Muscle of leg (tissue), 11 donors: Measurements from ENCODE around the gene RPL18. TPM values are rescaled to one million over a fixed set of nuclear protein-coding genes. Genes with fewer than 3 reads are reported as not detected.
A peak's percentile ranks its signal among the peaks of the same experiment; 100 is the strongest.

Experiments used
- DNase-seq: peaks from one replicate; pipeline ENCODE4 v3.0.0; 2013
- H3K27ac ChIP-seq: one replicate; pipeline ENCODE4 v1.5.1; 2013; ENCODE audit warnings: mild to moderate bottlenecking, low read length, control low read depth
- H3K27me3 ChIP-seq: one replicate; pipeline ENCODE4 v1.6.1; 2013; ENCODE audit warnings: low read length; ENCODE audit not compliant: control insufficient read depth, insufficient read depth
- H3K36me3 ChIP-seq: one replicate; pipeline ENCODE4 v1.6.1; 2013; ENCODE audit warnings: low read length; ENCODE audit not compliant: control insufficient read depth, insufficient read depth
- H3K4me1 ChIP-seq: one replicate; pipeline ENCODE4 v1.6.1; 2013; ENCODE audit warnings: low read length; ENCODE audit not compliant: control insufficient read depth, insufficient read depth
- H3K4me3 ChIP-seq: one replicate; pipeline ENCODE4 v1.5.1; 2013; ENCODE audit warnings: low read length, control low read depth
- H3K9me3 ChIP-seq: replicated peaks from 2 replicates; pipeline ENCODE4 v1.6.1; 2013; ENCODE audit warnings: low read depth, low read length; ENCODE audit not compliant: control insufficient read depth
- WGBS: methylation state at CpG from one replicate; pipeline ENCODE4 v1.1.5; 2013; ENCODE audit warnings: missing lambda C conversion rate; ENCODE audit not compliant: insufficient coverage; 5-methylcytosine and 5-hydroxymethylcytosine counted together
- polyA plus RNA-seq, 8 donors: library from polyadenylated mRNA; unstranded; fragments of 120-200 nt; gene quantifications; one replicate each; pipeline versions ENCODE4 v1.2.1 to v1.2.3, GENCODE V29; 2013; ENCODE audit warnings: inconsistent platforms in 1 of 8, low replicate concordance in 1 of 8; ENCODE audit not compliant: insufficient read length in 8 of 8, insufficient read depth in 1 of 8
- total RNA-seq: library from RNA; stranded (reverse); fragments of 120-200 nt; gene quantifications from one replicate; pipeline ENCODE4 v1.2.4, GENCODE V29; 2013

Gene RPL18
- total and polyA plus RNA-seq, 9 donors: 1,793 to 2,914 (median 1,904) TPM

- Histone ChIP-seq H3K4me3 (no peak overlapping the region), H3K27ac (no peak overlapping the region), H3K36me3 (peaks cover 23% of the 10 kb centered on the region), H3K27me3 (no peaks in the 10 kb centered on the region), H3K9me3 (no peaks in the 10 kb centered on the region), H3K4me1 (peaks cover 39% of the 10 kb centered on the region)
- WGBS: 95% methylated on average over 28 of the region's 30 CpGs
- peak; percentile 29 for DNase-seq
Observed at GRCh38 chr19:48625891-48626327, 6.9 kb upstream of the RPL18 start.

- DNase-seq: peak; percentile 9
- no peak overlapping the region for H3K27ac ChIP-seq
- H3K4me1 ChIP-seq: peaks cover 33% of the 10 kb centered on the region
- H3K9me3 ChIP-seq: no peaks in the 10 kb centered on the region
- H3K4me3 ChIP-seq: peak overlapping the region; percentile 54
- peaks cover 29% of the 10 kb centered on the region for H3K36me3 ChIP-seq
- no peaks in the 10 kb centered on the region for H3K27me3 ChIP-seq
- 42% methylated on average over 17 of the region's 24 CpGs for WGBS
Observed at GRCh38 chr19:48624791-48625723, 6.1 kb upstream of the RPL18 start.

- Histone ChIP-seq H3K4me3 (peak overlapping the region; percentile 54), H3K27me3 (no peaks in the 10 kb centered on the region), H3K9me3 (no peaks in the 10 kb centered on the region), H3K27ac (peak overlapping the region; percentile 90), H3K4me1 (peaks cover 32% of the 10 kb centered on the region), H3K36me3 (peaks cover 29% of the 10 kb centered on the region)
- WGBS: under 1% methylated on average over 25 of the region's 40 CpGs
- peak; percentile 99 for DNase-seq
Observed at GRCh38 chr19:48624067-48624594, 5.2 kb upstream of the RPL18 start.

GRCh38 chr19:48623556-48624066 lies 4.6 kb upstream of the RPL18 start:
- Histone ChIP-seq H3K4me1 (peaks cover 32% of the 10 kb centered on the region), H3K9me3 (no peaks in the 10 kb centered on the region), H3K27me3 (no peaks in the 10 kb centered on the region), H3K4me3 (peak overlapping the region; percentile 30), H3K27ac (peak overlapping the region; percentile 90), H3K36me3 (peaks cover 29% of the 10 kb centered on the region)
- peak; percentile 31 for DNase-seq
- WGBS: 11% methylated on average over 7 of the region's 8 CpGs

GRCh38 chr19:48619692-48620585 lies 961 bp upstream of the RPL18 start:
- Histone ChIP-seq H3K4me3 (peak overlapping the region; percentile 86), H3K27ac (peak overlapping the region; percentile 98), H3K9me3 (no peaks in the 10 kb centered on the region), H3K4me1 (peaks cover 53% of the 10 kb centered on the region), H3K27me3 (no peaks in the 10 kb centered on the region), H3K36me3 (peaks cover 41% of the 10 kb centered on the region)
- 30% methylated on average over 3 of the region's 6 CpGs for WGBS
- DNase-seq: peak; percentile 40

- Histone ChIP-seq H3K36me3 (peaks cover 49% of the 10 kb centered on the region), H3K4me1 (peaks cover 53% of the 10 kb centered on the region)
- WGBS: under 1% methylated on average over 17 of the region's 18 CpGs
Observed at GRCh38 chr19:48618278-48618915, 581 bp downstream of the RPL18 start.

GRCh38 chr19:48617146-48617937 lies 1.6 kb downstream of the RPL18 start:
- H3K27ac ChIP-seq: no peak overlapping the region

More at GRCh38 chr19:48618278-48618915, 581 bp downstream of the RPL18 start:
- DNase-seq: peak; percentile 27
- Histone ChIP-seq H3K27ac (peak overlapping the region; percentile 92), H3K4me3 (peak overlapping the region; percentile 98), H3K9me3 (no peaks in the 10 kb centered on the region), H3K27me3 (no peaks in the 10 kb centered on the region)

GRCh38 chr19:48616491-48617056 lies 2.4 kb downstream of the RPL18 start:
- Histone ChIP-seq H3K4me3 (no peak overlapping the region), H3K27me3 (no peaks in the 10 kb centered on the region), H3K36me3 (peaks cover 45% of the 10 kb centered on the region), H3K4me1 (peaks cover 44% of the 10 kb centered on the region), H3K27ac (no peak overlapping the region), H3K9me3 (no peaks in the 10 kb centered on the region)
- WGBS: 53% methylated on average over 2 of the region's 12 CpGs
- DNase-seq: no peak

More at GRCh38 chr19:48617146-48617937, 1.6 kb downstream of the RPL18 start:
- H3K9me3 ChIP-seq: no peaks in the 10 kb centered on the region
- WGBS: 10% methylated on average over 3 of the region's 18 CpGs
- H3K27me3 ChIP-seq: no peaks in the 10 kb centered on the region
- DNase-seq: peak; percentile 73
- H3K4me1 ChIP-seq: peaks cover 45% of the 10 kb centered on the region
- peaks cover 48% of the 10 kb centered on the region for H3K36me3 ChIP-seq
- peak overlapping the region; percentile 98 for H3K4me3 ChIP-seq
